H1 (cell line): ENCODE data around the gene FUT6. TPM values are rescaled to one million over a fixed set of nuclear protein-coding genes. Genes with fewer than 3 reads are reported as not detected.

Experiments
- CBX8 ChIP-seq: fragments of 300-800, 300-1000 bp; sonication (generic); IDR thresholded peaks from 2 replicates; pipeline ENCODE4 v1.7.1; 2016; ENCODE audit warnings: low read depth, low read length, borderline replicate concordance
- NANOG ChIP-seq: IDR thresholded peaks from 2 replicates; pipeline ENCODE4 v1.6.1; 2011; ENCODE audit warnings: low read length, low read depth, mild to moderate bottlenecking, inconsistent platforms; ENCODE audit not compliant: insufficient read depth, poor library complexity, severe bottlenecking
- POLR2AphosphoS5 ChIP-seq: IDR thresholded peaks from 2 replicates; pipeline ENCODE4 v1.6.1; 2011; ENCODE audit warnings: low read depth, low read length
- RFX5 ChIP-seq: IDR thresholded peaks from 2 replicates; pipeline ENCODE4 v1.6.1; 2011; ENCODE audit warnings: low read depth, low read length, improper control_type of control experiment, borderline replicate concordance
- RNF2 ChIP-seq: fragments of 200-900, 300-1000 bp; sonication (generic); IDR thresholded peaks from 2 replicates; pipeline ENCODE4 v1.7.1; 2016; ENCODE audit warnings: borderline replicate concordance, low read depth, mild to moderate bottlenecking, antibody characterized with exemption, low read length; ENCODE audit not compliant: poor library complexity, severe bottlenecking; ENCODE audit errors: missing control alignments
- RXRA ChIP-seq: IDR thresholded peaks from 2 replicates; pipeline ENCODE4 v1.6.1; 2011; ENCODE audit warnings: low read depth, mild to moderate bottlenecking, low read length, moderate library complexity; ENCODE audit not compliant: insufficient read depth
- TAF1 ChIP-seq: IDR thresholded peaks from 2 replicates; pipeline ENCODE4 v1.6.1; 2011; ENCODE audit warnings: mild to moderate bottlenecking, low read depth, low read length
- TBP ChIP-seq: IDR thresholded peaks from 2 replicates; pipeline ENCODE4 v1.6.1; 2011; ENCODE audit warnings: low read depth, low read length, improper control_type of control experiment
- polyA plus RNA-seq, 7 experiments: library from polyadenylated mRNA; depleted of rRNA in 3 of 7; stranded (reverse) in 5 of 7; unstranded in 2 of 7; fragments of >200 nt in 5 of 7; fragments of 200-250 nt in 2 of 7; gene quantifications; 1 replicate in 5 of 7; 2 replicates in 1 of 7; 4 replicates in 1 of 7; pipeline versions ENCODE4 v1.2.1 to v1.2.3, GENCODE V29; 2011 to 2013; ENCODE audit warnings: missing spikeins in 2 of 7, mixed read lengths in 2 of 7
- total RNA-seq: library from RNA; stranded (reverse); fragmentation: NEBNext Ultra II Directional; extraction: Animal tissue kit (Norgen Biotek cat#: 25700); gene quantifications from 2 replicates; pipeline ENCODE4 v1.2.1, GENCODE V29; 2021
- TF ChIP-seq, protein P1 (sequence below): IDR thresholded peaks from 2 replicates; pipeline ENCODE4 v1.6.1; 2011; ENCODE audit warnings: low read depth, mild to moderate bottlenecking, low read length; ENCODE audit not compliant: insufficient read depth

Gene FUT6
- total and polyA plus RNA-seq, 2 of the 8 experiments (the other 6 are each of a cell fraction or from before 2014, with no cell fraction given) = not detected

- TF ChIP-seq RFX5 (no peak), POLR2AphosphoS5 (no peak), CBX8 (no peak), NANOG (no peak), RXRA (no peak), RNF2 (no peak), TBP (no peak), TAF1 (no peak)
- TF ChIP-seq, protein P1, sequence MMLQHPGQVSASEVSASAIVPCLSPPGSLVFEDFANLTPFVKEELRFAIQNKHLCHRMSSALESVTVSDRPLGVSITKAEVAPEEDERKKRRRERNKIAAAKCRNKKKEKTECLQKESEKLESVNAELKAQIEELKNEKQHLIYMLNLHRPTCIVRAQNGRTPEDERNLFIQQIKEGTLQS = no peak
Observed at GRCh38 chr19:5831159-5831558, 8.3 kb downstream of the FUT6 start (continued).
